Measurements from ENCODE around the gene DLL1.

DLL1 gene

GRCh38 chr6:170251776-170252571, 38.9 kb downstream of the DLL1 start:
- DNase-seq (ENCODE audit: low read depth in 2 of 2) = no peak

GRCh38 chr6:170250981-170251775, 39.7 kb downstream of the DLL1 start:
- DNase-seq (ENCODE audit: low read depth in 2 of 2) = no peak

GRCh38 chr6:170250455-170250854, 40.4 kb downstream of the DLL1 start:
- DNase-seq (ENCODE audit: low read depth in 2 of 2) = no peak

DNA sequence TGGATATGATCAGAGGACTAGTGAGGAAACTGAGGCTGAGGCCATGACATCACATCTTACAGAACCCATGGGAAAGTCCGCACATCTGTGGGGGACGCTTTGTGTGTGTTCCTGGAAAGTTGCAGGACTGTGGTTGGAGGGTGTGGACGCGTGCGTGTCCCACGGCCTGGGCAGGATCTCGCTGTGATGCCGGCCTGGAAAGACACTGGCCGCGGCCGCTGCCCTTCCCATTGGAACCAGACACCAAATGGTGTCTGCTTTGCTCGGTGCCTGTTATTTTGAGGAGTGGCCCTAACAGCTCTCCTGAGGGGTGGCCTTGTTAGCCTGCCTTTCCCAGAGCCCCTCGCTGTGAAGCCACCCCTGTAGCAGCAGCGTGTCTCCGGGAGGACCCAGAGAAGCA, 41.1 kb downstream of the DLL1 start:
- no peak for DNase-seq (ENCODE audit: low read depth in 2 of 2)

DNA sequence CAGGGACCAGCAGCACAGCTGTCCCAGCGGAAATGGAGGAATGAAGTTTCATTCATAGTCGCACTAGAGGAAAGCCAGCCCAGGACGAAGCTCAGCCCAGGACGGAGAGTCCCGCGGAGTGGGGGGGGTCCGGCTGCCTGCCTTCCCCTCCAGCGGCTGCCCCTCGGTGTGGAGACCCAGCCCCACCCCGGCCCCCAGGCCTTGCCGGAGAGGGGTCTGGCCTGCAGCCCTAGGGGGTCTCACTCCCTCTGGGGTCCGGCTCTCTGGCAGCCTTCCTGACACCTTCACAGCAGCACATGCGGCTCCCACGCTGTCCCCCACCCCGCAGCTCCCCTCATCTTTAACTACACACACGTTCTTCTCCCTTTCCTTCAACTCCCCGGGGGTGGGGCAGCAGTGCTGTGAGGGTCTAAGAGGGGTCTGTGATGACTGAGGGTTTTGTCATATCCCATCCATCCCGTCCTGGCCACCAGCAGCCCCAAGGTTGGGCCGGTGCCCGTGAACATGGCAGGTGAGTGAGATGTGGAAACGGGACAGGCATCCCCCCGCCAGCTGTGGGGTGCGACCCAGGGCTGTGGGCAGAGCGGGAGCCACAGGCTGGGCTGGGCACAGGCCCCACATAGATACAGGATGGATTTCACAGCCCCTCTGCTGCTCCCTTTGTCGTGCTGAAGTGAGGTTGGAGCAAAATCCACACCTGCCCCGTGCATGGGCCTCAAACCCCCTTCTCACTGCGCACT, 41.8 kb downstream of the DLL1 start:
- no peak for DNase-seq (ENCODE audit: low read depth in 2 of 2)

GRCh38 chr6:170248111-170248805, 42.6 kb downstream of the DLL1 start:
- no peak for DNase-seq (ENCODE audit: low read depth in 2 of 2)

- DNase-seq (ENCODE audit: low read depth in 2 of 2) = no peak
Observed at GRCh38 chr6:170247178-170247701, 43.6 kb downstream of the DLL1 start.

- DNase-seq (ENCODE audit: low read depth in 2 of 2) = no peak
Observed at GRCh38 chr6:170245475-170245992, 45.3 kb downstream of the DLL1 start.

DNA sequence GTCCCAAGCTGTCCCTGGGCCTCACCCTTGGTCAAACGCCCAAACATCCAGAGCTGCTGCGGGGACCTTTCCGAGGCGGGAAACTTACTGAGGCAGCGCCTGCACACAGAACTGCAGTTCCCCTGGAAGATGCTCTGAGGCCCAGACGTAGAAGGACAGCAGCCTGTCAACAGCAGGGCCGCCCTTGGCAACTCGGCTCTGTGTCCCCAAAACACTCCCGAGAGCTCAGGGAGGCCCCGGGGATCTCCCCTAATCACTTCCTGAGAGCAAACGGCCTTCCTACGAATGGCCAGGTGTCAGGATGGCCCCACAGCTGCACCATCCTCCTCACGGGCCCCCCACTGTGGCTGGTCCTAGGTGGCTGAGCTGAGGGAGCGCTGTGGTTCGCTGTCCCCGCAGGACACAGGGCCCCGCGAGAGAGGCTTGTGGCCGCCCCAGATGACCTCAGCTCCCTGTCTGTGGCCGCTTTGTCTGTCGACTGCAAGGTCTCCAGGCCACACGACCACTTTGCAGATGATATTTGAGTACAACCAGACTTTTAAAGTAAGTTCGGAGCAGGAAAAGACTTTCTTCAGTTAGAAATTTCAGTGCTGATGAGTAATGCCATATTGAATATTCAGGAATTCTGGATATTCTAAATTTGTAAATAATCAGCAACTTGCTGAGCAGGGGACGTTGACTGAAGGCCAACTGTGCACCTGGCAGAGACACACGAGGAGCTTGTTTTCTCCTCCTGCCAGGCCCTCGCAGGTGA, 46.0 kb downstream of the DLL1 start:
- DNase-seq (ENCODE audit: low read depth in 2 of 2) = no peak

DNA sequence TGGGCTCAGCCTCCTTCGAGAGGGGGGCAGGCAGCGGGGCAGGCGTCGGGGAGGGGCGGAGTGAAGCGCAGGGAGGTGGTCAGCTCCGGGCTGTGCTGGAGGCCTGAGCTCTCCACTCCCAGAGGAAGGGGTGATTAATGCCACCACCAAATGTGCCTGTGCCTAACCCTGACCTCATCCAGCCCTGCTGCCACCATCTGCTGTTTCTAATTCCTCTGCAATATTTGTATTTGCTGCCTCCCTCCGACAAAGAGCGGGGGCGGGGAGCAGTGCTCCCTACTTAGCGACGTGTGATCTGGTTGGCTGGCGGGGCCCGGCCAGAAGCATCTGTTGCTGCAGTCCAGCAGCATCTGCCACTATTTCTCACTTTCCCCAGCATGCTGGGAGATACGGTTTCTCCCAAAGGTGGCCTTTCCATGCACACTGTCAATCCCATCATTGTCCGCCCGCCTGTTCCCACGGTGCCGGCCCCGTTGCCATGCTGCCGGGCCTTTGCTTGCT, 47.0 kb downstream of the DLL1 start:
- DNase-seq (ENCODE audit: low read depth in 2 of 2) = no peak

- DNase-seq (ENCODE audit: low read depth in 2 of 2) = no peak
Observed at GRCh38 chr6:170243386-170243785, 47.5 kb downstream of the DLL1 start.

GRCh38 chr6:170238741-170239565, 51.9 kb downstream of the DLL1 start:
- DNase-seq (ENCODE audit: low read depth in 2 of 2) = no peak

DNA sequence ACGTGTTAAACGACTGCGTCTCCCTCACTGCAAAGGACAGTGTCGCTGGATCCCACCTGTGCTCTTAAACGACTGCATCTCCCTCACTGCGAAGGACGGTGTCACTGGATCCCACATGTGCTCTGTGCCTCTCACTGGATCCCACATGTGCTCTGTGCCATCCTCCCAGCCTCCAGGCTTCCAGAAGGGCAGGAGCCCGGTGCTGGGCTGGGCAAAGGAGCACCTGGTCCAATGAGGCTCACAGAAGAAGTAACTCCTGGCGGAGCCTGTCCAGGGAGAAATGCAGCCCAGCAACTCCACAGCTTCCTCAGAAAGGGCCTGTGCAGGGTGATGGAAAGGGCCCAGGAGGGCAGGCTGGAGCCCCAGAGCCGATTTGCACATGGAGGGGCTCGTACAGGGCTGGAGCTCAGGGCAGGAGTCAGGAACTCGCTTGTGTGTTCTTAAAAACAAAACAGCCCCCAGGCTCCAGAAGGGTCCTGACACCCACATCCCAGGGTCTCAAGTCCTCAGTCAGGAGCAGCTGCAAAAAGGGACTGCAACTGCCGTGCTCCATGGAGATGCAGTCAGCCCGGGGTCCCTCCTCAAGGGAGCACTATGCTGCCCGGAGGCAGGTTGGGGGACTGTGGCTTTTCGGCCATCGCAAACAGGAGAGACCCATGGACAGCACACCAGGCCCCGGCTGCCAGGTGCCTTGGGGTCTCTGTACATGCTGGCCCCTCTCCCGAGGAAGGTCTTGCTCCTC, 52.7 kb downstream of the DLL1 start:
- DNase-seq (ENCODE audit: low read depth in 2 of 2) = no peak

GRCh38 chr6:170236131-170236836, 54.6 kb downstream of the DLL1 start:
- DNase-seq (ENCODE audit: low read depth in 2 of 2) = no peak

- DNase-seq (ENCODE audit: low read depth in 2 of 2) = no peak
Observed at GRCh38 chr6:170235391-170236125, 55.3 kb downstream of the DLL1 start.

- no peak for DNase-seq (ENCODE audit: low read depth in 2 of 2)
Observed at GRCh38 chr6:170234419-170234818, 56.5 kb downstream of the DLL1 start.
